Smooth muscle cell (in vitro differentiated cells): ENCODE data around the gene SH3BP1. TPM values are rescaled to one million over a fixed set of nuclear protein-coding genes. Genes with fewer than 3 reads are reported as not detected.
A peak's percentile ranks its signal among the peaks of the same experiment; 100 is the strongest.

ENCODE experiments used
- DNase-seq: peaks from one replicate; lab custom pipeline; 2025; ENCODE audit not compliant: unreplicated experiment; lab: John Stamatoyannopoulos, UW
- H2AFZ ChIP-seq: fragments of 200-600 bp; sonication (generic); 2 replicates; pipeline ENCODE4 v1.6.0; 2016; ENCODE audit warnings: antibody characterized with exemption, low read depth, mild to moderate bottlenecking
- H3F3A ChIP-seq: fragments of 200-600 bp; sonication (generic); 2 replicates; pipeline ENCODE4 v1.6.0; 2017; ENCODE audit warnings: antibody characterized with exemption, low read depth
- H3K27ac ChIP-seq: fragments of 200-600 bp; sonication (generic); 2 replicates; pipeline ENCODE4 v1.5.1; 2016; ENCODE audit warnings: low read depth, mild to moderate bottlenecking
- H3K27me3 ChIP-seq: fragments of 200-600 bp; sonication (generic); 2 replicates; pipeline ENCODE4 v1.6.1; 2016; ENCODE audit warnings: low read depth, mild to moderate bottlenecking
- H3K36me3 ChIP-seq: fragments of 200-600 bp; sonication (generic); 2 replicates; pipeline ENCODE4 v1.5.1; 2016; ENCODE audit warnings: low read depth
- H3K4me1 ChIP-seq: fragments of 200-600 bp; sonication (generic); 2 replicates; pipeline ENCODE4 v1.5.1; 2016; ENCODE audit warnings: low read depth
- H3K4me2 ChIP-seq: fragments of 200-600 bp; sonication (generic); 2 replicates; pipeline ENCODE4 v1.6.0; 2016; ENCODE audit warnings: mild to moderate bottlenecking
- H3K4me3 ChIP-seq: fragments of 200-600 bp; sonication (generic); 2 replicates; pipeline ENCODE4 v1.5.1; 2016; ENCODE audit warnings: mild to moderate bottlenecking
- H3K79me2 ChIP-seq: fragments of 200-600 bp; sonication (generic); 2 replicates; pipeline ENCODE4 v1.6.0; 2016; ENCODE audit warnings: low read depth, mild to moderate bottlenecking
- H3K9ac ChIP-seq: fragments of 200-600 bp; sonication (generic); 2 replicates; pipeline ENCODE4 v1.6.0; 2016; ENCODE audit warnings: low read depth
- H3K9me3 ChIP-seq: fragments of 200-600 bp; sonication (generic); replicated peaks from 2 replicates; pipeline ENCODE4 v1.5.1; 2016; ENCODE audit warnings: low read depth
- H4K20me1 ChIP-seq: fragments of 200-600 bp; sonication (generic); 2 replicates; pipeline ENCODE4 v1.6.0; 2016; ENCODE audit warnings: low read depth
- CTCF ChIP-seq: fragments of 200-600 bp; sonication (generic); IDR thresholded peaks from 2 replicates; pipeline ENCODE4 v1.5.1; 2017; ENCODE audit warnings: borderline replicate concordance, mild to moderate bottlenecking, antibody characterized with exemption; ENCODE audit not compliant: insufficient read depth, poor library complexity, severe bottlenecking
- WGBS: methylation state at CpG from one replicate; pipeline ENCODE4 v1.1.7; 2016; ENCODE audit warnings: low lambda C conversion rate; 5-methylcytosine and 5-hydroxymethylcytosine counted together
- polyA plus RNA-seq: library from polyadenylated mRNA; unstranded; fragments of >200 nt; fragmentation: Nextera tagmentation; extraction: Ambion mirVana; gene quantifications from 2 replicates; pipeline ENCODE4 v1.2.1, GENCODE V29; 2016
- total RNA-seq: library from RNA; depleted of rRNA; stranded (reverse); fragments of >200 nt; gene quantifications from 2 replicates; pipeline ENCODE4 v1.2.3, GENCODE V29; 2014

Gene SH3BP1
- total and polyA plus RNA-seq, 2 experiments from 2014 or later = 16.6 to 20.4 TPM

GRCh38 chr22:37679670-37680069 is 40.2 kb downstream of the SH3BP1 start:
- Histone ChIP-seq H3K4me3 (no peak overlapping the region), H3K9ac (no peak overlapping the region), H3F3A (peaks cover 45% of the 10 kb centered on the region), H3K79me2 (peaks cover 23% of the 10 kb centered on the region), H3K9me3 (no peaks in the 10 kb centered on the region), H3K27me3 (no peaks in the 10 kb centered on the region), H3K27ac (no peak overlapping the region), H2AFZ (no peak overlapping the region), H4K20me1 (peaks cover 43% of the 10 kb centered on the region), H3K4me2 (no peak overlapping the region), H3K4me1 (peaks cover 3% of the 10 kb centered on the region), H3K36me3 (no peaks in the 10 kb centered on the region)
- DNase-seq = no peak
- no peak for TF ChIP-seq CTCF
- 92% methylated on average over 8 of the region's 8 CpGs for WGBS

DNA sequence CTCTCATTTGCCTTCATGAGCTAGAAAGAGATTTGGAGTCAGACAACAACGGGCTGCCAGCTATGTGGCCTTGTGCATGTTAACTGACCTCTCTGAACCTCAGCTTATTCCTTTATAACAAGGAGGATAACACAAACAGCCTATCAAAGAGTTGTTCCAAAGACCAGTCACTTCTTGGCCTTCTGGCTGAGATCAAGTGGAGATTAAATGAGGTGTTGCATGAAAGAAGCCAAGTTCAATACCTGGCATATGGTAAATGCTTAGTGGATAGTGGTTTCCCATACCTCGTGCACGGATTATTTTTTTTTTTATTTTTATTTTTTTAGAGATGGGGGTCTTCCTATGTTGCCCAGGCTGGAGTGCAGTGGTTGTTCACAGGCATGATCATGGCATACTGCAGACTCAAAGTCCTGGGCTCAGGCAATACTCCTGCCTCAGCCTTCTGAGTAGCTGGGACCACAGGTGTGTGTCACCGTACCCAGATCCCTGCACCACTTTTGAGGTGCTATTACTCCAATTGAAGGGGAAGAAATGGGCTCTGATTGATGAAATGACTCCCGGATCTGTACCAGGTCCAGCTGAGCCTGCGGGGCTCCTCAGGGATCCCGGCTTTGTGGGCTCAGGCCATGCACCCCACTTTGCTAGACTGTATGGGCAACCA is 40.9 kb downstream of the SH3BP1 start:
- Histone ChIP-seq H3K9ac (no peak overlapping the region), H3F3A (peaks cover 48% of the 10 kb centered on the region), H3K27ac (peak overlapping the region; percentile 26), H3K36me3 (no peaks in the 10 kb centered on the region), H4K20me1 (peaks cover 43% of the 10 kb centered on the region), H3K27me3 (no peaks in the 10 kb centered on the region), H3K4me2 (no peak overlapping the region), H3K4me1 (peaks cover 3% of the 10 kb centered on the region), H3K4me3 (no peak overlapping the region), H2AFZ (no peak overlapping the region), H3K9me3 (no peaks in the 10 kb centered on the region), H3K79me2 (peaks cover 23% of the 10 kb centered on the region)
- DNase-seq = no peak
- 88% methylated on average over 7 of the region's 7 CpGs for WGBS
- TF ChIP-seq CTCF = no peak

DNA sequence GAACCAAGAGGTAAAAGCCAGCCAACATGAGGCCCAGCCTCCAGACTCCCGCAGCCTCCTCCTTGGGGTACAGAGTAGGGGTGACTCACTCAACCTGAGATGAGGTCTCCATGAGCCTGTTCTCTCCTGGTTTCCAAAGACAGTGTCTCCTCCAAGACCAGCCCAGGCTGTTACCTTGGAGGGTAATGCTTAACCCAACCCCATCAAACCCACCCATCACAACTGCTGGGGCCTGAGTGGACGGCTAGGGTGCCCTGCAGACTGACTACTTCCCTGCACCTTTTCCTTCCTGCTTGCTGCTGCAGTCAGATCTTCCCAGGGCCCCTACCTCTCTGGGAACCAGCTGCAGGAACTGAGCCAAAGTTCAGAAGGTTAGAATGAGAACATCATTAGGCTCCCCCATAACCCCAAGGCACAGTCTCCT is 41.5 kb downstream of the SH3BP1 start:
- no peak for DNase-seq
- Histone ChIP-seq H3K4me3 (no peak overlapping the region), H3K27ac (peak overlapping the region; percentile 26), H2AFZ (no peak overlapping the region), H3K4me1 (peaks cover 6% of the 10 kb centered on the region), H3K36me3 (no peaks in the 10 kb centered on the region), H3F3A (peaks cover 45% of the 10 kb centered on the region), H4K20me1 (peaks cover 43% of the 10 kb centered on the region), H3K9ac (no peak overlapping the region), H3K4me2 (no peak overlapping the region), H3K79me2 (peaks cover 18% of the 10 kb centered on the region), H3K9me3 (no peaks in the 10 kb centered on the region), H3K27me3 (no peaks in the 10 kb centered on the region)
- WGBS = 70% methylated on average over 2 of the region's 2 CpGs
- no peak for TF ChIP-seq CTCF

DNA sequence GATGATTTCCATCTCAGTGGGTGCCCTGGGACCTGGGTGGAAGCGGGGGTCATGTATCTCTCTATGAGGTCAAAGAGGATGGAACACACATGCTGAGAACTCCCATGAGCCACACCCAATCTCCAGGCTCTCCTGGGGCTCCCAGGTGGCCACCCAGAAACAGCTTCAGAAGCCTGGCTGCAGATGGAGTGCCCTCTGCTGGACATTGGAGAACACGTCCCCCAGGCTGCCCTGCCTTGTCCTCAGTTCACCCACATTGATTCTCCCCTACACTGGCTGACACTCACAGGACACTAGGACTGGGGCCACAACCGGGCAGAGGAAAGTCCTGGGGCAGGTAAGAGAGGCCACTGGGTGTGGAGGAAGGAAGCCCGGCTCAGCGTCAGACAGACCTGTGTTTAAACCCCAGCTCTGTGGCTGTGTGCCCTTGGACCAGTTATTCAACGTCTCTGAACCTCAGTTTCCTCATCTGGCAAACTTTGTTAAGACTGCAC is 42.1 kb downstream of the SH3BP1 start:
- no peak for DNase-seq
- 26% methylated on average over 6 of the region's 6 CpGs for WGBS
- Histone ChIP-seq H3K27me3 (no peaks in the 10 kb centered on the region), H3K4me1 (peaks cover 6% of the 10 kb centered on the region), H3K9me3 (no peaks in the 10 kb centered on the region), H3K79me2 (peaks cover 14% of the 10 kb centered on the region), H3K27ac (no peak overlapping the region), H3F3A (peaks cover 39% of the 10 kb centered on the region), H3K36me3 (no peaks in the 10 kb centered on the region), H3K4me2 (no peak overlapping the region), H3K9ac (no peak overlapping the region), H3K4me3 (no peak overlapping the region), H2AFZ (no peak overlapping the region), H4K20me1 (peaks cover 43% of the 10 kb centered on the region)
- TF ChIP-seq CTCF = peak; percentile 77
